ENCODE measurements around the gene TMEM150B. TPM values are rescaled to one million over a fixed set of nuclear protein-coding genes. Genes with fewer than 3 reads are reported as not detected.

TMEM150B gene
- total and polyA plus RNA-seq, 2 of the 13 experiments (the other 11 are each of a cell fraction or from before 2014, with no cell fraction given), result 1.3 to 1.8 TPM

DNA sequence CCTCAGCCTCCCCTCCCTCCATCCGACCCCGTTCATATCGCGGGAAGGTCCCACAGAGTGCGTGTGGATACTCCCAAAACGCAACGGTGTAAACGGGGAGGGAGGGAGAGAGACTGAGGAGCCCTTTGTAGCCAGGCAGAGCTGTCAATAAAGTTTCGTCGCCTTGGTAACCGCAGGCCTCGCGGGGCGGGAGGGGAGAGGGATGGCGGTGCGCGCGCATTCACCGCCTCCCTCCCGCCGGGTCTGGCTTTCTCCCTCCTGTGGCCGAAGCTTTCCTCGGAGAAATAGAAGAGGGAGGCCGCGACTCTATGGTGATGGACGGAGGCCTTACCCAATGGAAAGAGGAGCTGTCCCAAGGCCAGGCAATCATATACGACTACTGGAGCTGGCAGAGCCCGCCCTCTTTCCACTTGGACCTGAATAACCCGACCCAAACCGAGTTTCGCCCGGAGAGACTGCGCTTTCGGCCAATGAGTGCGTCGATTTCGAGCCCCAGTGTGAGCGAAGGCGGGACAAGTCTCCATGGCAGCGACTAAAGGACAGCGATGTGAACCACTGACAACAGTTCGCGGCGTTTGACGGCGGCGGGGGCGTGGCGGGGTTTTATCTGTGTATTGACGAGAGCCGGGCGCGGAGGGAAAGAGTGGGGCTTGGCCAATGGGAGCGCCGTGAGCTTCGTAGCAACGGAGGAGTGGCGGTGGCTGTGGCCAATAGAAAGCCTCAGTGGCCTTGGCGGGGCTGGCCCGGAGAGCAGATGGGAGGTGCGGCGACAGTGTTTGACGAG lies 14.2 kb upstream of the TMEM150B start, which contains the start of gene KMT5C (continued):
- TF ChIP-seq SNRNP70 (IDR thresholded peaks at IDR 0.05; ENCODE audit: low read depth, low read length), result no peak
- peak; percentile 25; the same call in 1 of the 2 replicates for TF ChIP-seq GABPA (IDR thresholded peaks at IDR 0.05; ENCODE audit: low read depth, low read length)
- TF ChIP-seq GABPA (CRISPR knock-in tag; IDR thresholded peaks at IDR 0.05; ENCODE audit: low read depth), result no peak
- TF ChIP-seq NBN (conservative IDR thresholded peaks at IDR 0.05), result no peak
- TF ChIP-seq ZNF780A (CRISPR knock-in tag; IDR thresholded peaks at IDR 0.05), result no peak
- TF ChIP-seq, protein P1, sequence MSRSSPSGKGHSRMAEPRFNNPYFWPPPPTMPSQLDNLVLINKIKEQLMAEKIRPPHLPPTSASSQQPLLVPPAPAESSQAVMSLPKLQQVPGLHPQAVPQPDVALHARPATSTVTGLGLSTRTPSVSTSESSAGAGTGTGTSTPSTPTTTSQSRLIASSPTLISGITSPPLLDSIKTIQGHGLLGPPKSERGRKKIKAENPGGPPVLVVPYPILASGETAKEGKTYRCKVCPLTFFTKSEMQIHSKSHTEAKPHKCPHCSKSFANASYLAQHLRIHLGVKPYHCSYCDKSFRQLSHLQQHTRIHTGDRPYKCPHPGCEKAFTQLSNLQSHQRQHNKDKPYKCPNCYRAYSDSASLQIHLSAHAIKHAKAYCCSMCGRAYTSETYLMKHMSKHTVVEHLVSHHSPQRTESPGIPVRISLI (CRISPR knock-in tag; IDR thresholded peaks at IDR 0.05; ENCODE audit: borderline replicate concordance), result no peak
- TF ChIP-seq, protein P2, sequence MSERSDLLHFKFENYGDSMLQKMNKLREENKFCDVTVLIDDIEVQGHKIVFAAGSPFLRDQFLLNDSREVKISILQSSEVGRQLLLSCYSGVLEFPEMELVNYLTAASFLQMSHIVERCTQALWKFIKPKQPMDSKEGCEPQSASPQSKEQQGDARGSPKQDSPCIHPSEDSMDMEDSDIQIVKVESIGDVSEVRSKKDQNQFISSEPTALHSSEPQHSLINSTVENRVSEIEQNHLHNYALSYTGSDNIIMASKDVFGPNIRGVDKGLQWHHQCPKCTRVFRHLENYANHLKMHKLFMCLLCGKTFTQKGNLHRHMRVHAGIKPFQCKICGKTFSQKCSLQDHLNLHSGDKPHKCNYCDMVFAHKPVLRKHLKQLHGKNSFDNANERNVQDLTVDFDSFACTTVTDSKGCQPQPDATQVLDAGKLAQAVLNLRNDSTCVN (CRISPR knock-in tag; IDR thresholded peaks at IDR 0.05; ENCODE audit: borderline replicate concordance), result no peak
- no peak for TF ChIP-seq SIX4 (CRISPR knock-in tag; IDR thresholded peaks at IDR 0.05)
- no peak for TF ChIP-seq CCDC6 (CRISPR knock-in tag; IDR thresholded peaks at IDR 0.05)
- TF ChIP-seq, protein P3, sequence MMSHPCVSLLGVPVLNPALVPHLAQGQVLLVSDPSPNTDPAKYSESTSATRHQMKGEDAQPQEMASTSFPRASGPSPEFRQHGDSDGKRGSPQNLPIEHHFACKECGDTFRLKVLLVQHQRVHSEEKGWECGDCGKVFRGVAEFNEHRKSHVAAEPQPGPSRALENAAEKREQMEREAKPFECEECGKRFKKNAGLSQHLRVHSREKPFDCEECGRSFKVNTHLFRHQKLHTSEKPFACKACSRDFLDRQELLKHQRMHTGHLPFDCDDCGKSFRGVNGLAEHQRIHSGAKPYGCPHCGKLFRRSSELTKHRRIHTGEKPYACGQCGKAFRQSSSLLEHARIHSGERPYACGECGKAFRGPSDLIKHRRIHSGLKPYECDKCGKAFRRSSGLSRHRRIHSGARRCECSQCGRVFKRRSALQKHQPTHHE (CRISPR knock-in tag; IDR thresholded peaks at IDR 0.05; ENCODE audit: borderline replicate concordance), result no peak
- no peak for TF ChIP-seq ZNF547 (CRISPR knock-in tag; IDR thresholded peaks at IDR 0.05)
- TF ChIP-seq, protein P4, sequence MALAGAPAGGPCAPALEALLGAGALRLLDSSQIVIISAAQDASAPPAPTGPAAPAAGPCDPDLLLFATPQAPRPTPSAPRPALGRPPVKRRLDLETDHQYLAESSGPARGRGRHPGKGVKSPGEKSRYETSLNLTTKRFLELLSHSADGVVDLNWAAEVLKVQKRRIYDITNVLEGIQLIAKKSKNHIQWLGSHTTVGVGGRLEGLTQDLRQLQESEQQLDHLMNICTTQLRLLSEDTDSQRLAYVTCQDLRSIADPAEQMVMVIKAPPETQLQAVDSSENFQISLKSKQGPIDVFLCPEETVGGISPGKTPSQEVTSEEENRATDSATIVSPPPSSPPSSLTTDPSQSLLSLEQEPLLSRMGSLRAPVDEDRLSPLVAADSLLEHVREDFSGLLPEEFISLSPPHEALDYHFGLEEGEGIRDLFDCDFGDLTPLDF (CRISPR knock-in tag; IDR thresholded peaks at IDR 0.05), result peak; percentile 87
- peak; percentile 45; the same call in 1 of the 2 replicates for TF ChIP-seq ZFY (CRISPR knock-in tag; IDR thresholded peaks at IDR 0.05)
- no peak for TF ChIP-seq ZNF737 (CRISPR knock-in tag; IDR thresholded peaks at IDR 0.05; ENCODE audit: borderline replicate concordance)
- TF ChIP-seq MIER3 (CRISPR knock-in tag; IDR thresholded peaks at IDR 0.05; ENCODE audit: borderline replicate concordance), result peak; percentile 15; the same call in 1 of the 2 replicates
- TF ChIP-seq, protein P5, sequence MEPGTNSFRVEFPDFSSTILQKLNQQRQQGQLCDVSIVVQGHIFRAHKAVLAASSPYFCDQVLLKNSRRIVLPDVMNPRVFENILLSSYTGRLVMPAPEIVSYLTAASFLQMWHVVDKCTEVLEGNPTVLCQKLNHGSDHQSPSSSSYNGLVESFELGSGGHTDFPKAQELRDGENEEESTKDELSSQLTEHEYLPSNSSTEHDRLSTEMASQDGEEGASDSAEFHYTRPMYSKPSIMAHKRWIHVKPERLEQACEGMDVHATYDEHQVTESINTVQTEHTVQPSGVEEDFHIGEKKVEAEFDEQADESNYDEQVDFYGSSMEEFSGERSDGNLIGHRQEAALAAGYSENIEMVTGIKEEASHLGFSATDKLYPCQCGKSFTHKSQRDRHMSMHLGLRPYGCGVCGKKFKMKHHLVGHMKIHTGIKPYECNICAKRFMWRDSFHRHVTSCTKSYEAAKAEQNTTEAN (CRISPR knock-in tag; conservative IDR thresholded peaks at IDR 0.05), result 0 out of 2 replicates have a peak, but pooled peaks have one; percentile 43
- TF ChIP-seq, protein P6, sequence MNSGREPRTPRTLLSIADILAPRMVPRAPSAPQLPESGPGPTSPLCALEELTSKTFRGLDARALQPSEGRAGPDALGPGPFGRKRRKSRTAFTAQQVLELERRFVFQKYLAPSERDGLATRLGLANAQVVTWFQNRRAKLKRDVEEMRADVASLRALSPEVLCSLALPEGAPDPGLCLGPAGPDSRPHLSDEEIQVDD (CRISPR knock-in tag; IDR thresholded peaks at IDR 0.05; ENCODE audit: borderline replicate concordance), result no peak
- TF ChIP-seq ESRRA (CRISPR knock-in tag; IDR thresholded peaks at IDR 0.05; ENCODE audit: low read depth), result no peak
- TF ChIP-seq, protein P7, sequence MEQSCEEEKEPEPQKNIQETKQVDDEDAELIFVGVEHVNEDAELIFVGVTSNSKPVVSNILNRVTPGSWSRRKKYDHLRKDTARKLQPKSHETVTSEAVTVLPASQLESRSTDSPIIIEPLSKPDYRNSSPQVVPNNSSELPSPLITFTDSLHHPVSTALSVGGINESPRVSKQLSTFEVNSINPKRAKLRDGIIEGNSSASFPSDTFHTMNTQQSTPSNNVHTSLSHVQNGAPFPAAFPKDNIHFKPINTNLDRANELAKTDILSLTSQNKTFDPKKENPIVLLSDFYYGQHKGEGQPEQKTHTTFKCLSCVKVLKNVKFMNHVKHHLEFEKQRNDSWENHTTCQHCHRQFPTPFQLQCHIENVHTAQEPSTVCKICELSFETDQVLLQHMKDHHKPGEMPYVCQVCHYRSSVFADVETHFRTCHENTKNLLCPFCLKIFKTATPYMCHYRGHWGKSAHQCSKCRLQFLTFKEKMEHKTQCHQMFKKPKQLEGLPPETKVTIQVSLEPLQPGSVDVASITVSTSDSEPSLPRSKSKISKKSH (CRISPR knock-in tag; IDR thresholded peaks at IDR 0.05; ENCODE audit: borderline replicate concordance), result no peak
- no peak for TF ChIP-seq ZBTB42 (CRISPR knock-in tag; IDR thresholded peaks at IDR 0.05)
- no peak for TF ChIP-seq CHD4 (IDR thresholded peaks at IDR 0.05; ENCODE audit: borderline replicate concordance, low read length)

All from HepG2 (cell line).